MM.1S (cell line): ENCODE measurements around the gene EOLA2.

Source experiments
- DNase-seq: peaks from one replicate; pipeline ENCODE4 v3.0.0-alpha.2; 2015
- H2AFZ ChIP-seq: fragments of 300-600 bp; sonication (generic); 2 replicates; pipeline ENCODE4 v1.6.0; 2016; ENCODE audit warnings: antibody characterized with exemption, low read length
- H3F3A ChIP-seq: fragments of 300-600 bp; sonication (generic); 2 replicates; pipeline ENCODE4 v1.6.1; 2016; ENCODE audit warnings: mild to moderate bottlenecking, antibody characterized with exemption, low read length, moderate library complexity, mixed read lengths; ENCODE audit not compliant: insufficient read depth
- H3K27ac ChIP-seq: fragments of 300-600 bp; sonication (generic); 2 replicates; pipeline ENCODE4 v1.5.1; 2016; ENCODE audit warnings: mild to moderate bottlenecking, low read length
- H3K27me3 ChIP-seq: fragments of 300-600 bp; sonication (generic); replicated peaks from 2 replicates; pipeline ENCODE4 v1.6.0; 2016; ENCODE audit warnings: low read length; ENCODE audit not compliant: insufficient read depth
- H3K36me3 ChIP-seq: fragments of 300-600 bp; sonication (generic); replicated peaks from 2 replicates; pipeline ENCODE4 v1.6.1; 2016; ENCODE audit warnings: mild to moderate bottlenecking, low read length, mixed read lengths; ENCODE audit not compliant: insufficient read depth
- H3K4me1 ChIP-seq: fragments of 300-600 bp; sonication (generic); 2 replicates; pipeline ENCODE4 v1.6.1; 2016; ENCODE audit warnings: low read length, mixed read lengths
- H3K4me2 ChIP-seq: fragments of 300-600 bp; sonication (generic); 2 replicates; pipeline ENCODE4 v1.6.0; 2016; ENCODE audit warnings: low read depth, low read length
- H3K4me3 ChIP-seq: fragments of 300-600 bp; sonication (generic); 2 replicates; pipeline ENCODE4 v1.5.1; 2016; ENCODE audit warnings: low read length, mixed read lengths
- H3K79me2 ChIP-seq: fragments of 300-600 bp; sonication (generic); 2 replicates; pipeline ENCODE4 v1.6.1; 2016; ENCODE audit warnings: mixed run types, low read length, mixed read lengths
- H3K9ac ChIP-seq: fragments of 300-600 bp; sonication (generic); 2 replicates; pipeline ENCODE4 v1.6.1; 2016; ENCODE audit warnings: low read length, mixed read lengths
- H3K9me2 ChIP-seq: fragments of 300-600 bp; sonication (generic); replicated peaks from 2 replicates; pipeline ENCODE4 v1.6.1; 2016; ENCODE audit warnings: mild to moderate bottlenecking, low read length, mixed read lengths; ENCODE audit not compliant: insufficient read depth
- H3K9me3 ChIP-seq: fragments of 300-600 bp; sonication (generic); replicated peaks from 2 replicates; pipeline ENCODE4 v1.6.1; 2016; ENCODE audit warnings: mild to moderate bottlenecking, low read length, mixed read lengths; ENCODE audit not compliant: insufficient read depth
- H4K20me1 ChIP-seq: fragments of 300-600 bp; sonication (generic); 2 replicates; pipeline ENCODE4 v1.6.1; 2016; ENCODE audit warnings: mild to moderate bottlenecking, low read length, moderate library complexity, mixed read lengths; ENCODE audit not compliant: insufficient read depth
- EZH2 ChIP-seq: fragments of 300-600 bp; sonication (generic); optimal IDR thresholded peaks from 2 replicates; pipeline ENCODE3; 2017; ENCODE audit warnings: low read depth, mild to moderate bottlenecking, antibody characterized with exemption, low read length, mixed read lengths
- EZH2phosphoT487 ChIP-seq: fragments of 300-600 bp; sonication (generic); IDR thresholded peaks from 2 replicates; pipeline ENCODE4 v1.6.1; 2018; ENCODE audit warnings: antibody characterized with exemption, low read length
- TF ChIP-seq, protein P1 (sequence below): fragments of 300-600 bp; sonication (generic); IDR thresholded peaks from 2 replicates; pipeline ENCODE4 v1.5.1; 2016; ENCODE audit warnings: antibody characterized with exemption, low read length, mixed read lengths

Gene EOLA2

GRCh38 chrX:149908727-149909126 lies 29.6 kb downstream of the EOLA2 start:
- Histone ChIP-seq H3K4me3 (no peak overlapping the region), H3F3A (no peaks in the 10 kb centered on the region), H3K27ac (no peak overlapping the region), H3K4me1 (no peaks in the 10 kb centered on the region), H2AFZ (no peak overlapping the region), H3K79me2 (no peaks in the 10 kb centered on the region), H3K27me3 (no peaks in the 10 kb centered on the region), H3K9me3 (no peaks in the 10 kb centered on the region), H3K9me2 (no peaks in the 10 kb centered on the region), H4K20me1 (no peaks in the 10 kb centered on the region), H3K9ac (no peak overlapping the region), H3K4me2 (no peak overlapping the region), H3K36me3 (no peaks in the 10 kb centered on the region)
- TF ChIP-seq EZH2phosphoT487 (no peak), EZH2 (no peak)
- TF ChIP-seq, protein P1, sequence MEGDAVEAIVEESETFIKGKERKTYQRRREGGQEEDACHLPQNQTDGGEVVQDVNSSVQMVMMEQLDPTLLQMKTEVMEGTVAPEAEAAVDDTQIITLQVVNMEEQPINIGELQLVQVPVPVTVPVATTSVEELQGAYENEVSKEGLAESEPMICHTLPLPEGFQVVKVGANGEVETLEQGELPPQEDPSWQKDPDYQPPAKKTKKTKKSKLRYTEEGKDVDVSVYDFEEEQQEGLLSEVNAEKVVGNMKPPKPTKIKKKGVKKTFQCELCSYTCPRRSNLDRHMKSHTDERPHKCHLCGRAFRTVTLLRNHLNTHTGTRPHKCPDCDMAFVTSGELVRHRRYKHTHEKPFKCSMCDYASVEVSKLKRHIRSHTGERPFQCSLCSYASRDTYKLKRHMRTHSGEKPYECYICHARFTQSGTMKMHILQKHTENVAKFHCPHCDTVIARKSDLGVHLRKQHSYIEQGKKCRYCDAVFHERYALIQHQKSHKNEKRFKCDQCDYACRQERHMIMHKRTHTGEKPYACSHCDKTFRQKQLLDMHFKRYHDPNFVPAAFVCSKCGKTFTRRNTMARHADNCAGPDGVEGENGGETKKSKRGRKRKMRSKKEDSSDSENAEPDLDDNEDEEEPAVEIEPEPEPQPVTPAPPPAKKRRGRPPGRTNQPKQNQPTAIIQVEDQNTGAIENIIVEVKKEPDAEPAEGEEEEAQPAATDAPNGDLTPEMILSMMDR, result no peak
- no peak for DNase-seq

GRCh38 chrX:149908308-149908707 lies 30.0 kb downstream of the EOLA2 start:
- no peak overlapping the region for H2AFZ ChIP-seq
- no peaks in the 10 kb centered on the region for H3K36me3 ChIP-seq
- H3K4me1 ChIP-seq, result no peaks in the 10 kb centered on the region

DNA sequence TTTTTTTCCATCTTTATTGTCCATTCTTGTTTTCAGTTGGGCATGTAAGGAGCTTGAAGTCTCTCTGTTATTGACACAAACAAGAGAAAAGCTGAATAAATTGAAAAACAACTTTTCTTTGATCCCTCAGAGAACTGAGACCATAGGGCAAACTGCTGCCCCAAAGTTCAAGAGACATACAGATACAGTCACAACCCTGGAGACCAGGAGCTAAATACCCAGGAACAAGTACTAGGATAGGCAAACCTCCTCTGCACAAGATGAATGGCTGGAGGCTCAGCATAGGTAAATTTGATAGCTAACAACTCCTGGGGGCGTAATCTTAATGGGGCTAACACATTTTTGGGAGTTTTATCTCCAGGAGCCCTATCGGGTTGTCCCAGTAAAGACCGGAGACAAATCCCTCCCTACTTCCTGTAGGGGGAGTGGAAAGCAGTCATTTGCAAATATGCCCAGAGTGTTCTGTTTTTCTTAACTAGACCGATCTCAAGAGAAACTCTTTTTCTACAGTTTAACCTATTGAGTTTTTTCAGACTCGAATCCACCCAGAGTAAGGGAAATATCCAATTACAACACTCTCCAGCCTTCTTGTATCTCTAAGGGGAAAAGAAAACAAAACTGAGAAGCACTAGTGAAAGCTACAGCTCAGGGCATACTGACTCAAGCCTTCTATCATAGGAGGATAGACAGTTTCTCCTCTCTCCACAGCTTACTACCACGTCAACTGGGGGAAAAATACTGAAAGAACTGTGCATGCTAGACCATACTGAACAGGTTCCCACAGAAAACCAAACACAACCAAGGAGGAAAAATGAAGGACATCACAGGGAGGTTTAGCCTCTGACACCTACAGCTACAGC lies 34.2 kb downstream of the EOLA2 start:
- peak overlapping the region; percentile 18 for H3K4me2 ChIP-seq
- DNase-seq, result peak; percentile 28

More at GRCh38 chrX:149908308-149908707, 30.0 kb downstream of the EOLA2 start:
- DNase-seq, result peak; percentile 15
- Histone ChIP-seq H3K27me3 (no peaks in the 10 kb centered on the region), H3K9ac (no peak overlapping the region), H3F3A (no peaks in the 10 kb centered on the region), H3K27ac (no peak overlapping the region), H3K9me3 (no peaks in the 10 kb centered on the region), H3K4me2 (no peak overlapping the region), H4K20me1 (no peaks in the 10 kb centered on the region), H3K9me2 (no peaks in the 10 kb centered on the region), H3K79me2 (no peaks in the 10 kb centered on the region), H3K4me3 (no peak overlapping the region)
- TF ChIP-seq EZH2 (no peak), EZH2phosphoT487 (no peak)
- TF ChIP-seq, protein P1, result no peak

More for the DNA sequence above, 34.2 kb downstream of the EOLA2 start:
- no peak overlapping the region for H3K27ac ChIP-seq
- no peaks in the 10 kb centered on the region for H4K20me1 ChIP-seq
- H3F3A ChIP-seq, result no peaks in the 10 kb centered on the region
- H3K9me2 ChIP-seq, result no peaks in the 10 kb centered on the region
- no peaks in the 10 kb centered on the region for H3K79me2 ChIP-seq
- no peaks in the 10 kb centered on the region for H3K36me3 ChIP-seq
- no peak for TF ChIP-seq EZH2phosphoT487
- TF ChIP-seq EZH2, result no peak
- TF ChIP-seq, protein P1, result no peak
- no peaks in the 10 kb centered on the region for H3K9me3 ChIP-seq
- no peak overlapping the region for H3K4me3 ChIP-seq
- H3K27me3 ChIP-seq, result no peaks in the 10 kb centered on the region
- H3K9ac ChIP-seq, result no peak overlapping the region
- H3K4me1 ChIP-seq, result no peaks in the 10 kb centered on the region
- no peak overlapping the region for H2AFZ ChIP-seq
